Hematopoietic multipotent progenitor cell treated with erythropoietin and hydrocortisone succinate and interleukin-3 and kit ligand, for 8 days (in vitro differentiated cells): ENCODE measurements around the gene THOP1.

Experiments
- DNase-seq: peaks from one replicate; pipeline ENCODE4 v3.0.0-alpha.2; 2015

The THOP1 gene

DNA sequence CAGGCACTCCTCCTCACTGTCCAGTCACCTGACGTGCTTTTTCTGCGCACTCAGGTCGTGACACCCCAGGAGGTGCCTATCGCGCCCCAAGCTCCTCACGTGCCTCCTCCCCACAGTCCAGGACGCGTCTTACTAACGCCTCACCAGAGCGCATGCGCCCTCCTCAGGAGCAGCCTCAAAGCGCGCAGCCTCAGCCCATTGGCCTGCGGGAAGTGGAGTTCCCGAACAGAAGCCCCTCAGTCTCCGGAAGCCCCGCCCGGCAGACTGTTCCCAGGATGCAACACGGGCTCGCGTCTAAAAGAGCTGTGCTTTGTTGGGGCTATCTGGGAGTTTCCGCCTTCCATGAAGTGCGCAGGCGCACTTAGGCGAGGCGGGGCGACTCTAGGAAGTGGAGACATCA is 73.6 kb downstream of the THOP1 start:
- DNase-seq = no peak

DNA sequence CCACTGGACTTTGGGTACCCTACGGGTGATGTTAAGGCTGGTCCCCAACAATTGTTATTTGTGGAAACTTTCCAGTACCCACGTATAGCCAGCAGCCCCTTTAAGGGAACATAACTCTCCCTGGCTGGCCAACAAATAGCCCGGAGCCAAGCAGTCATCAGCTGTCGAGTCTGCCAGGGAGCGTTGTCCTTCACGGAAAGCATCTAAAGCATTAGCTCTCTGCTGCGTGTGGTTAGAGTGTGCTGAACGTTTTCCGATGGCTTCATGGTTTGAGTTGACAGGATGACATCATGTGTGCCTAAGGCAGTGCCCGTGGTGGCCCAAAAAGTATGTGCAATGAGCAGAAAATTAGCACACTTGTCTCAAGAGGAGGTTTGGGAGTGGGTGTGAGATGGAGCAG is 78.5 kb downstream of the THOP1 start:
- DNase-seq = no peak
